ENCODE data around the gene UGT8. TPM values are rescaled to one million over a fixed set of nuclear protein-coding genes. Genes with fewer than 3 reads are reported as not detected.
"Not testable (repeated sequence)": the region's sequence is repeated elsewhere in the genome, so short reads cannot be mapped to it uniquely, and the experiment has no call there.

The UGT8 gene
- total RNA-seq, 2 experiments from 2014 or later: 0.11 TPM; not detected in 1

DNA sequence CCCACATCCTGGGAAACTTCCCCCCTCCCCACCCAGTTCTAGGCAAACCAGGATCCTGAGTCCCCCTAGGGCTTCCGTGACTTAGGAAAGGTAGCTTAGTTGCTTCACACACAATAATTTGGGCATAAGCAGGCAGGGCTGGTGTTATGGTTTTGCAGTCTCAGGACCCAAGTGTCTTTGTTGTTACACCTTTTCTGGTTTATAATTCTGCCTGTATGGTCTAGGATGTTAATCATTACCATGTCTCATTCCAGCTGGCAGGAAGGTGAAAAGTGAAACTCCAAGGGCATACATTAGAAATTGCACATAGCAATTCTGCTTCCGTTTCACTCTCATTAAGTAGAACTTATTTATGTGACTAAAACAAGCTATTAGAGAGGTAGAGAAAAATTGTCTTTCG is 16.8 kb downstream of the UGT8 start:
- H3K27ac ChIP-seq (ENCODE audit: low read depth in 1 of 2, low read length in 2 of 2): no peak overlapping the region
- H3K27me3 ChIP-seq (ENCODE audit: control insufficient read depth in 1 of 2, insufficient read depth in 2 of 2, low read length in 2 of 2): no peaks in the 10 kb centered on the region
- no peaks in the 10 kb centered on the region for H3K9me3 ChIP-seq (ENCODE audit: control insufficient read depth in 1 of 2, insufficient read depth in 1 of 2, low read length in 2 of 2)
- H3K36me3 ChIP-seq (ENCODE audit: insufficient read depth, low read length): no peaks in the 10 kb centered on the region
- ChIA-PET POLR2A (interaction anchor here (0.6 kb wide), 1 partner anchor 75 kb away, joined by 4 read pairs; no protein-coding TSS in a partner anchor), CTCF (no interaction called here)
- no peak overlapping the region for H3K4me3 Mint-ChIP-seq
- H3K9me3 Mint-ChIP-seq: no peaks in the 10 kb centered on the region
- peaks cover 8% of the 10 kb centered on the region for H3K27me3 Mint-ChIP-seq
- ATAC-seq (ENCODE audit: poor library complexity) (no peak), DNase-seq (no peak)
- no peak overlapping the region for H3K27ac Mint-ChIP-seq
- TF ChIP-seq, protein P1, sequence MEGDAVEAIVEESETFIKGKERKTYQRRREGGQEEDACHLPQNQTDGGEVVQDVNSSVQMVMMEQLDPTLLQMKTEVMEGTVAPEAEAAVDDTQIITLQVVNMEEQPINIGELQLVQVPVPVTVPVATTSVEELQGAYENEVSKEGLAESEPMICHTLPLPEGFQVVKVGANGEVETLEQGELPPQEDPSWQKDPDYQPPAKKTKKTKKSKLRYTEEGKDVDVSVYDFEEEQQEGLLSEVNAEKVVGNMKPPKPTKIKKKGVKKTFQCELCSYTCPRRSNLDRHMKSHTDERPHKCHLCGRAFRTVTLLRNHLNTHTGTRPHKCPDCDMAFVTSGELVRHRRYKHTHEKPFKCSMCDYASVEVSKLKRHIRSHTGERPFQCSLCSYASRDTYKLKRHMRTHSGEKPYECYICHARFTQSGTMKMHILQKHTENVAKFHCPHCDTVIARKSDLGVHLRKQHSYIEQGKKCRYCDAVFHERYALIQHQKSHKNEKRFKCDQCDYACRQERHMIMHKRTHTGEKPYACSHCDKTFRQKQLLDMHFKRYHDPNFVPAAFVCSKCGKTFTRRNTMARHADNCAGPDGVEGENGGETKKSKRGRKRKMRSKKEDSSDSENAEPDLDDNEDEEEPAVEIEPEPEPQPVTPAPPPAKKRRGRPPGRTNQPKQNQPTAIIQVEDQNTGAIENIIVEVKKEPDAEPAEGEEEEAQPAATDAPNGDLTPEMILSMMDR (IDR thresholded peaks at IDR 0.05): no peak
- no peaks in the 10 kb centered on the region for H3K4me1 Mint-ChIP-seq (ENCODE audit: low read depth)
- intact Hi-C loops (cut with DNase I, micrococcal nuclease): no loop called here
- no peaks in the 10 kb centered on the region for H3K4me1 ChIP-seq (ENCODE audit: insufficient read depth, low read length)
- no peaks in the 10 kb centered on the region for H3K36me3 Mint-ChIP-seq (ENCODE audit: low read depth)
- no peak overlapping the region for H3K4me3 ChIP-seq (ENCODE audit: low read length)

- H3K9me3 ChIP-seq (ENCODE audit: control insufficient read depth in 1 of 2, insufficient read depth in 1 of 2, low read length in 2 of 2); H3K27me3 Mint-ChIP-seq; ATAC-seq (ENCODE audit: poor library complexity); H3K4me3 Mint-ChIP-seq; H3K27ac Mint-ChIP-seq; H3K4me1 ChIP-seq (ENCODE audit: insufficient read depth, low read length); intact Hi-C loops (cut with DNase I, micrococcal nuclease); CTCF ChIA-PET; DNase-seq; H3K9me3 Mint-ChIP-seq; H3K27ac ChIP-seq (ENCODE audit: low read depth in 1 of 2, low read length in 2 of 2); H3K27me3 ChIP-seq (ENCODE audit: control insufficient read depth in 1 of 2, insufficient read depth in 2 of 2, low read length in 2 of 2); H3K4me1 Mint-ChIP-seq (ENCODE audit: low read depth); H3K4me3 ChIP-seq (ENCODE audit: low read length); H3K36me3 Mint-ChIP-seq (ENCODE audit: low read depth); H3K36me3 ChIP-seq (ENCODE audit: insufficient read depth, low read length): not testable (repeated sequence)
- POLR2A ChIA-PET: interaction anchor here (0.6 kb wide), 1 partner anchor 75 kb away, joined by 4 read pairs; no protein-coding TSS in a partner anchor
Measured at GRCh38 chr4:114616036-114616435, 17.4 kb downstream of the UGT8 start.

GRCh38 chr4:114626196-114626595 is 27.6 kb downstream of the UGT8 start:
- TF ChIP-seq, protein P1 (IDR thresholded peaks at IDR 0.05): no peak
- Mint-ChIP-seq H3K36me3 (ENCODE audit: low read depth) (no peaks in the 10 kb centered on the region), H3K27ac (no peak overlapping the region), H3K4me1 (ENCODE audit: low read depth) (no peaks in the 10 kb centered on the region), H3K4me3 (no peak overlapping the region), H3K9me3 (no peaks in the 10 kb centered on the region), H3K27me3 (peaks cover 8% of the 10 kb centered on the region)
- no peak for ATAC-seq (ENCODE audit: poor library complexity)
- no peak overlapping the region for H3K27ac ChIP-seq (ENCODE audit: low read depth in 1 of 2, low read length in 2 of 2)
- H3K9me3 ChIP-seq (ENCODE audit: control insufficient read depth in 1 of 2, insufficient read depth in 1 of 2, low read length in 2 of 2): no peaks in the 10 kb centered on the region
- H3K4me3 ChIP-seq (ENCODE audit: low read length): no peak overlapping the region
- ChIA-PET CTCF (no interaction called here), POLR2A (no interaction called here)
- no peaks in the 10 kb centered on the region for H3K27me3 ChIP-seq (ENCODE audit: control insufficient read depth in 1 of 2, insufficient read depth in 2 of 2, low read length in 2 of 2)
- H3K36me3 ChIP-seq (ENCODE audit: insufficient read depth, low read length): no peaks in the 10 kb centered on the region
- no peak for DNase-seq
- H3K4me1 ChIP-seq (ENCODE audit: insufficient read depth, low read length): no peaks in the 10 kb centered on the region
- intact Hi-C loops (cut with DNase I, micrococcal nuclease): no loop called here

DNA sequence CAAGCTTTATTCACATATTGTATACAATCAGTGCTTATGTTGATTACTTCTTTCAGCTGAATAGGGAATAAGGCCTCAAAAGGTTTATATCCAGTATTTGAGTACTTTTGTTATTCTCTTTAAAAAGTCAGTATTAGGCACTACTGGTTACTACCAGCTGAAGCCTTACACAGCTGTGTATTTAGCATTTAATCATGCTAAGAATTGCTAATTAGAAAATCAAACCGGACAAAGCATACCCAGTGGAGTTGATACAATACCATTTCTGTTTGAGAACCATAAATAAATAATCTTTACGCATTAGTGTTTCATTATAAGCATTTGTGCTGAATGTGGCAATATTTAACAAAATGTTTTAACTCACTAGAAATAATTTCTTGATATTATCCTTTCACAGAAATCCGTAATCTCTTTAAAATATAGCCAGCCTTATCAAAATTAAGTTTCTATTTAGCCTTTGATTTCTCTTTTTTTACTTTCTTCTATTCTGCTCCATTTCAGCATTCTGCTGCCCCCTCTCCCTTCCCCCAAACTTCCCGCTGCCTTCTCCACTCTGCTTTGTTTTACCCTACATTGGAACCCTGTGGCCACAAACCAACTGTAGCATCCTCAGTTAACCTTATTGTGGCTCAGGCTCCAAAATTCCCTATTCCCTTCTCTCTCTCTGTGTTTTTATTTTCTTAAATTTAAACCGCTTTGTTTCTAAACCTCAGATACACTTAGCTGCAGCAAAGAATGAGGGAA is 37.8 kb downstream of the UGT8 start:
- Mint-ChIP-seq H3K4me3 (no peak overlapping the region), H3K36me3 (ENCODE audit: low read depth) (no peaks in the 10 kb centered on the region), H3K4me1 (ENCODE audit: low read depth) (no peaks in the 10 kb centered on the region), H3K27ac (no peak overlapping the region), H3K27me3 (no peaks in the 10 kb centered on the region), H3K9me3 (no peaks in the 10 kb centered on the region)
- DNase-seq (no peak), ATAC-seq (ENCODE audit: poor library complexity) (no peak)
- ChIA-PET POLR2A (no interaction called here), CTCF (interaction anchor here (0.7 kb wide), 1 partner anchor 13 kb away, joined by 3 read pairs; no protein-coding TSS in a partner anchor)
- H3K36me3 ChIP-seq (ENCODE audit: insufficient read depth, low read length): no peaks in the 10 kb centered on the region
- intact Hi-C loops (cut with DNase I, micrococcal nuclease): no loop called here
- H3K27me3 ChIP-seq (ENCODE audit: control insufficient read depth in 1 of 2, insufficient read depth in 2 of 2, low read length in 2 of 2): no peaks in the 10 kb centered on the region
- no peak overlapping the region for H3K4me3 ChIP-seq (ENCODE audit: low read length)
- H3K4me1 ChIP-seq (ENCODE audit: insufficient read depth, low read length): no peaks in the 10 kb centered on the region
- no peak overlapping the region for H3K27ac ChIP-seq (ENCODE audit: low read depth in 1 of 2, low read length in 2 of 2)
- no peaks in the 10 kb centered on the region for H3K9me3 ChIP-seq (ENCODE audit: control insufficient read depth in 1 of 2, insufficient read depth in 1 of 2, low read length in 2 of 2)
- TF ChIP-seq, protein P1 (IDR thresholded peaks at IDR 0.05): no peak
